GM19438 (cell line): ENCODE results near the gene FGB.

Experiments
- ATAC-seq: cut with Tn5 transposase; IDR thresholded peaks from one replicate; pipeline ENCODE4 v1.9.1; 2021; ENCODE audit warnings: low read depth; ENCODE audit not compliant: unreplicated experiment

FGB gene

GRCh38 chr4:154565704-154566103 lies 2.9 kb downstream of the FGB start:
- ATAC-seq: no peak

GRCh38 chr4:154566639-154567204 lies 3.9 kb downstream of the FGB start:
- no peak for ATAC-seq

GRCh38 chr4:154569028-154569427 lies 6.2 kb downstream of the FGB start:
- no peak for ATAC-seq

- ATAC-seq: no peak
Measured at GRCh38 chr4:154569584-154569983, 6.8 kb downstream of the FGB start.

GRCh38 chr4:154573190-154573870 lies 10.5 kb downstream of the FGB start:
- ATAC-seq: no peak

- ATAC-seq: no peak
Measured at GRCh38 chr4:154574311-154574710, 11.5 kb downstream of the FGB start.

GRCh38 chr4:154577324-154577723 lies 14.5 kb downstream of the FGB start:
- no peak for ATAC-seq

- ATAC-seq: no peak
Measured at GRCh38 chr4:154578919-154579318, 16.1 kb downstream of the FGB start.

GRCh38 chr4:154579927-154580326 lies 17.1 kb downstream of the FGB start:
- no peak for ATAC-seq

- ATAC-seq: no peak
Measured at GRCh38 chr4:154582723-154583122, 19.9 kb downstream of the FGB start.

GRCh38 chr4:154583230-154583629 lies 20.4 kb downstream of the FGB start:
- ATAC-seq: no peak

- ATAC-seq: no peak
Measured at GRCh38 chr4:154583677-154584076, 20.9 kb downstream of the FGB start.

GRCh38 chr4:154584259-154584658 lies 21.4 kb downstream of the FGB start:
- ATAC-seq: no peak

GRCh38 chr4:154585369-154586018 lies 22.7 kb downstream of the FGB start:
- no peak for ATAC-seq

GRCh38 chr4:154586296-154587033 lies 23.7 kb downstream of the FGB start:
- ATAC-seq: no peak

- no peak for ATAC-seq
Measured at GRCh38 chr4:154588198-154588597, 25.4 kb downstream of the FGB start.

GRCh38 chr4:154589296-154590197 lies 26.7 kb downstream of the FGB start:
- ATAC-seq: no peak

- no peak for ATAC-seq
Measured at GRCh38 chr4:154590329-154591006, 27.7 kb downstream of the FGB start, which contains the start of gene FGA. TSS of gene FGA (minus strand) at chr4:154590742. CDS start at chr4:154590687, 55 bp downstream.

- ATAC-seq: no peak
Measured at GRCh38 chr4:154591890-154592289, 29.1 kb downstream of the FGB start.

GRCh38 chr4:154593868-154594267 lies 31.1 kb downstream of the FGB start:
- no peak for ATAC-seq
